Measurements from ENCODE around the gene DAB2IP.

DNA sequence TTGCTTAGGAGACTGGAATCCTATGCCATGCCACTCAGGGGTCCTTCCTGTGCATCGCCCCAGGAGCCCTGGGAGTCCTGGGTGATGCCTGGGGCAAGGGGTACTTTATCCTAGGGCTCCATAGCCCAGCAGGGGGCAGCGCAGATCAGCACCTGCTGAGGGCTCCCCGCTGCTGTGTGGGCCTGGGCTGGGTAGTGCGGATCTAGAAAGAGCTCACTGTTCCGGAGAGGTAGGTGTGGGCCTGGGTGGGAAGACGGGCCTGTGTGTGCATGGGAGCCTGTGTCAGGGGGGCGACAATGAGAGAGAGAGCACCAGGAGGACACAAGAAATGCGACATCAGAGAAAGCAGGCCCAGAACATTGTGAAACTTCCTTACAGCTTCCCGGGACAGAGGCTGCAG, 11.4 kb upstream of the DAB2IP start:
- TF ChIP-seq CTCF (IDR thresholded peaks at IDR 0.05) (peak; percentile 53 to 76 (median 64)), POLR2A (IDR thresholded peaks at IDR 0.05) (no peak)
